HepG2 (cell line): ENCODE data around the gene SGMS1. TPM values are rescaled to one million over a fixed set of nuclear protein-coding genes. Genes with fewer than 3 reads are reported as not detected.

Source experiments
- ATM ChIP-seq: fragments of 450-650 bp; IDR thresholded peaks from 2 replicates; pipeline ENCODE4 v1.7.1; 2017; ENCODE audit warnings: mild to moderate bottlenecking, borderline replicate concordance
- CREB1 ChIP-seq, 2 experiments: fragments of 450-650 bp in 1 of 2; IDR thresholded peaks; 2 replicates each; pipeline ENCODE4 v1.6.1; 2016 to 2017; ENCODE audit warnings: control low read depth in 1 of 2, mild to moderate bottlenecking in 1 of 2, missing compliant biosample characterization in 1 of 2, missing genetic modification characterization in 1 of 2
- HOXA5 ChIP-seq: sonication (generic); formaldehyde crosslinking; IDR thresholded peaks from 2 replicates; pipeline ENCODE4 v1.4.0; 2020; ENCODE audit warnings: missing genetic modification reagents
- IRX3 ChIP-seq: sonication (generic); formaldehyde crosslinking; IDR thresholded peaks from 2 replicates; pipeline ENCODE4 v1.8.1; 2023; ENCODE audit warnings: mild to moderate bottlenecking, low read depth, missing genetic modification reagents, borderline replicate concordance
- KLF13 ChIP-seq: sonication (generic); formaldehyde crosslinking; IDR thresholded peaks from 2 replicates; pipeline ENCODE4 v1.4.0; 2020; ENCODE audit warnings: mild to moderate bottlenecking, missing genetic modification reagents
- SMC3 ChIP-seq: IDR thresholded peaks from 2 replicates; pipeline ENCODE4 v1.6.1; 2011; ENCODE audit warnings: low read length, improper control_type of control experiment
- STAG1 ChIP-seq: sonication (generic); formaldehyde crosslinking; IDR thresholded peaks from 2 replicates; pipeline ENCODE4 v1.4.0; 2020; ENCODE audit warnings: missing genetic modification reagents
- TARDBP ChIP-seq: sonication (generic); formaldehyde crosslinking; IDR thresholded peaks from 2 replicates; pipeline ENCODE4 v1.8.0; 2022; ENCODE audit warnings: mild to moderate bottlenecking, missing genetic modification reagents
- U2AF1 ChIP-seq: fragments of 200-400 bp; formaldehyde crosslinking; optimal IDR thresholded peaks from 2 replicates; pipeline ENCODE3; 2017; ENCODE audit warnings: mild to moderate bottlenecking, low read depth, low read length
- YEATS2 ChIP-seq: sonication (generic); formaldehyde crosslinking; IDR thresholded peaks from 2 replicates; pipeline ENCODE4 v1.4.0; 2020; ENCODE audit warnings: missing genetic modification reagents, borderline replicate concordance
- ZFP90 ChIP-seq: sonication (generic); formaldehyde crosslinking; IDR thresholded peaks from 2 replicates; pipeline ENCODE4 v1.8.0; 2022; ENCODE audit warnings: missing genetic modification reagents, mild to moderate bottlenecking, inconsistent platforms, borderline replicate concordance
- ZNF10 ChIP-seq: sonication (generic); formaldehyde crosslinking; IDR thresholded peaks from 2 replicates; pipeline ENCODE4 v1.4.0; 2020; ENCODE audit warnings: mild to moderate bottlenecking, low read depth, missing genetic modification reagents, borderline replicate concordance
- ZNF235 ChIP-seq: sonication (generic); formaldehyde crosslinking; IDR thresholded peaks from 2 replicates; pipeline ENCODE4 v1.8.1; 2023; ENCODE audit warnings: mild to moderate bottlenecking, missing genetic modification reagents, borderline replicate concordance
- ZNF3 ChIP-seq: IDR thresholded peaks from 2 replicates; pipeline ENCODE4 v1.7.0; 2017; ENCODE audit warnings: inconsistent platforms
- ZNF331 ChIP-seq: sonication (generic); formaldehyde crosslinking; IDR thresholded peaks from 2 replicates; pipeline ENCODE4 v1.4.0; 2020; ENCODE audit warnings: missing genetic modification reagents
- ZNF34 ChIP-seq: sonication (generic); formaldehyde crosslinking; IDR thresholded peaks from 2 replicates; pipeline ENCODE4 v1.4.0; 2020; ENCODE audit warnings: mild to moderate bottlenecking, missing genetic modification reagents, borderline replicate concordance
- ZNF441 ChIP-seq: sonication (generic); formaldehyde crosslinking; IDR thresholded peaks from 2 replicates; pipeline ENCODE4 v1.7.0; 2021; ENCODE audit warnings: missing genetic modification reagents, borderline replicate concordance
- ZSCAN21 ChIP-seq: sonication (generic); formaldehyde crosslinking; IDR thresholded peaks from 2 replicates; pipeline ENCODE4 v1.8.0; 2022; ENCODE audit warnings: mild to moderate bottlenecking, missing genetic modification reagents, moderate library complexity, borderline replicate concordance
- polyA plus RNA-seq, 8 experiments: library from polyadenylated mRNA; depleted of rRNA in 3 of 8; stranded (reverse) in 7 of 8; unstranded in 1 of 8; fragments of >200 nt; fragmentation: Illumina TruSeq in 4 of 8; extraction: Trizol in 4 of 8; gene quantifications; 2 replicates each; pipeline versions ENCODE4 v1.2.1 to v1.2.3, GENCODE V29; 2011 to 2016; ENCODE audit warnings: low read depth in 4 of 8, missing spikeins in 1 of 8, mixed read lengths in 1 of 8; ENCODE audit not compliant: insufficient read depth in 1 of 8
- total RNA-seq, 5 experiments: library from RNA; depleted of rRNA; stranded (reverse); fragments of >200 nt; fragmentation: Illumina TruSeq; extraction: Trizol; gene quantifications; 2 replicates each; pipeline ENCODE4 v1.2.3, GENCODE V29; 2016; ENCODE audit warnings: low read depth in 1 of 5
- TF ChIP-seq, protein P1 (sequence below): sonication (generic); formaldehyde crosslinking; IDR thresholded peaks from one replicate; pipeline ENCODE4 v1.5.1; 2020; ENCODE audit warnings: mild to moderate bottlenecking, missing genetic modification reagents; ENCODE audit errors: not compliant biosample characterization
- TF ChIP-seq, protein P2 (sequence below): sonication (generic); formaldehyde crosslinking; IDR thresholded peaks from 2 replicates; pipeline ENCODE4 v1.5.1; 2020; ENCODE audit warnings: missing genetic modification reagents, mild to moderate bottlenecking, borderline replicate concordance
- TF ChIP-seq, protein P3 (sequence below): IDR thresholded peaks from 2 replicates; pipeline ENCODE4 v1.6.1; 2016; ENCODE audit warnings: missing genetic modification reagents, missing compliant biosample characterization

SGMS1 gene
- total and polyA plus RNA-seq, 2 of the 13 experiments (the other 11 are each of a cell fraction or from before 2014, with no cell fraction given) = 6.5 to 15.1 TPM

DNA sequence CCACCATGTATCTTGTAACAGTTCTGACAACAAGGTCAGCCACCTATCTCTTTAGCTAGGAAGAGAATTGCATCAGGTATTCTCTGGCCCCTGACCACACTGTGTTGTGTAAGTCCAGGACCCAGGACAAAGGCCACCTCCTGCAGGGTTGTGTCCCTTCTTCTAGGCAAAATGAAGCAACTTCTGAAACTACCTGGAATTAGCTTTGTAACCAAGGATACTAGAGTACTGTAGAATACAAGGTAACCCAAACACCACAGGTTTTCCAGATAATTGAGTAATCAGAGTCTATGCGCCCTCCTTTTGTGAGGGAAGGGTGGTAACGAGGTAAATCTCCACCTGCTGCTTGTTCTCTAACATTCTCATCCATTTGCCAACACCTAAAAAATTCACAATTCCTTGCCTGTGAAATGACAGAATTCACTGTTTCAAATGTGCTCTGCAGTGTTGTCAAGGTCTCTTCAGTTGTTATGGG, 51.7 kb downstream of the SGMS1 start (continued):
- TF ChIP-seq, protein P1, sequence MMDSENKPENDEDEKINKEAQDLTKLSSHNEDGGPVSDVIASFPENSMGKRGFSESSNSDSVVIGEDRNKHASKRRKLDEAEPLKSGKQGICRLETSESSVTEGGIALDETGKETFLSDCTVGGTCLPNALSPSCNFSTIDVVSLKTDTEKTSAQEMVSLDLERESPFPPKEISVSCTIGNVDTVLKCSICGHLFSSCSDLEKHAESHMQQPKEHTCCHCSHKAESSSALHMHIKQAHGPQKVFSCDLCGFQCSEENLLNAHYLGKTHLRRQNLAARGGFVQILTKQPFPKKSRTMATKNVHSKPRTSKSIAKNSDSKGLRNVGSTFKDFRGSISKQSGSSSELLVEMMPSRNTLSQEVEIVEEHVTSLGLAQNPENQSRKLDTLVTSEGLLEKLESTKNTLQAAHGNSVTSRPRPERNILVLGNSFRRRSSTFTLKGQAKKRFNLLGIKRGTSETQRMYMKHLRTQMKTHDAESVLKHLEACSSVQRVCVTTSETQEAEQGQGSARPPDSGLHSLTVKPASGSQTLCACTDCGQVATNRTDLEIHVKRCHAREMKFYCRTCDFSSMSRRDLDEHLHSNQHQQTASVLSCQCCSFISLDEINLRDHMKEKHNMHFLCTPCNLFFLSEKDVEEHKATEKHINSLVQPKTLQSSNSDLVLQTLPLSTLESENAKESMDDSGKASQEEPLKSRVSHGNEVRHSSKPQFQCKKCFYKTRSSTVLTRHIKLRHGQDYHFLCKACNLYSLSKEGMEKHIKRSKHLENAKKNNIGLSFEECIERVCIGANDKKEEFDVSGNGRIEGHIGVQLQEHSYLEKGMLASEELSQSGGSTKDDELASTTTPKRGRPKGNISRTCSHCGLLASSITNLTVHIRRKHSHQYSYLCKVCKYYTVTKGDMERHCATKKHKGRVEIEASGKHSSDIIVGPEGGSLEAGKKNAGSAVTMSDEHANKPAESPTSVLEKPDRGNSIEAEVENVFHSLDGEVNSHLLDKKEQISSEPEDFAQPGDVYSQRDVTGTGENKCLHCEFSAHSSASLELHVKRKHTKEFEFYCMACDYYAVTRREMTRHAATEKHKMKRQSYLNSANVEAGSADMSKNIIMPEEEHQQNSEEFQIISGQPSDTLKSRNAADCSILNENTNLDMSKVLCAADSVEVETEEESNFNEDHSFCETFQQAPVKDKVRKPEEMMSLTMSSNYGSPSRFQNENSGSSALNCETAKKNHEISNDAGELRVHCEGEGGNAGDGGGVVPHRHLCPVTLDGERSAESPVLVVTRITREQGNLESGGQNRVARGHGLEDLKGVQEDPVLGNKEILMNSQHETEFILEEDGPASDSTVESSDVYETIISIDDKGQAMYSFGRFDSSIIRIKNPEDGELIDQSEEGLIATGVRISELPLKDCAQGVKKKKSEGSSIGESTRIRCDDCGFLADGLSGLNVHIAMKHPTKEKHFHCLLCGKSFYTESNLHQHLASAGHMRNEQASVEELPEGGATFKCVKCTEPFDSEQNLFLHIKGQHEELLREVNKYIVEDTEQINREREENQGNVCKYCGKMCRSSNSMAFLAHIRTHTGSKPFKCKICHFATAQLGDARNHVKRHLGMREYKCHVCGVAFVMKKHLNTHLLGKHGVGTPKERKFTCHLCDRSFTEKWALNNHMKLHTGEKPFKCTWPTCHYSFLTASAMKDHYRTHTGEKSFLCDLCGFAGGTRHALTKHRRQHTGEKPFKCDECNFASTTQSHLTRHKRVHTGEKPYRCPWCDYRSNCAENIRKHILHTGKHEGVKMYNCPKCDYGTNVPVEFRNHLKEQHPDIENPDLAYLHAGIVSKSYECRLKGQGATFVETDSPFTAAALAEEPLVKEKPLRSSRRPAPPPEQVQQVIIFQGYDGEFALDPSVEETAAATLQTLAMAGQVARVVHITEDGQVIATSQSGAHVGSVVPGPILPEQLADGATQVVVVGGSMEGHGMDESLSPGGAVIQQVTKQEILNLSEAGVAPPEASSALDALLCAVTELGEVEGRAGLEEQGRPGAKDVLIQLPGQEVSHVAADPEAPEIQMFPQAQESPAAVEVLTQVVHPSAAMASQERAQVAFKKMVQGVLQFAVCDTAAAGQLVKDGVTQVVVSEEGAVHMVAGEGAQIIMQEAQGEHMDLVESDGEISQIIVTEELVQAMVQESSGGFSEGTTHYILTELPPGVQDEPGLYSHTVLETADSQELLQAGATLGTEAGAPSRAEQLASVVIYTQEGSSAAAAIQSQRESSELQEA = no peak
- peak; percentile 93 for TF ChIP-seq ZNF331
- no peak for TF ChIP-seq ZFP90 (CRISPR knock-in tag)
- TF ChIP-seq U2AF1 = no peak
- no peak for TF ChIP-seq KLF13
- peak; percentile 90; the same call in 1 of the 2 replicates for TF ChIP-seq TARDBP (CRISPR knock-in tag)
- TF ChIP-seq ZNF235 (CRISPR knock-in tag) = no peak
- TF ChIP-seq ZSCAN21 (CRISPR knock-in tag) = 0 out of 2 replicates have a peak, but pooled peaks have one; percentile 37
- TF ChIP-seq STAG1 = no peak
- TF ChIP-seq SMC3 = peak; percentile 71; the same call in 1 of the 2 replicates
- no peak for TF ChIP-seq ZNF10 (CRISPR knock-in tag)
- TF ChIP-seq, protein P2, sequence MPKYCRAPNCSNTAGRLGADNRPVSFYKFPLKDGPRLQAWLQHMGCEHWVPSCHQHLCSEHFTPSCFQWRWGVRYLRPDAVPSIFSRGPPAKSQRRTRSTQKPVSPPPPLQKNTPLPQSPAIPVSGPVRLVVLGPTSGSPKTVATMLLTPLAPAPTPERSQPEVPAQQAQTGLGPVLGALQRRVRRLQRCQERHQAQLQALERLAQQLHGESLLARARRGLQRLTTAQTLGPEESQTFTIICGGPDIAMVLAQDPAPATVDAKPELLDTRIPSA = no peak
- no peak for TF ChIP-seq IRX3
- no peak for TF ChIP-seq YEATS2 (CRISPR knock-in tag)
- TF ChIP-seq CREB1 (IDR thresholded peaks at IDR 0.05) = no peak
- peak; percentile 50; the same call in 1 of the 2 replicates for TF ChIP-seq CREB1 (CRISPR knock-in tag; IDR thresholded peaks at IDR 0.05)
- TF ChIP-seq, protein P3, sequence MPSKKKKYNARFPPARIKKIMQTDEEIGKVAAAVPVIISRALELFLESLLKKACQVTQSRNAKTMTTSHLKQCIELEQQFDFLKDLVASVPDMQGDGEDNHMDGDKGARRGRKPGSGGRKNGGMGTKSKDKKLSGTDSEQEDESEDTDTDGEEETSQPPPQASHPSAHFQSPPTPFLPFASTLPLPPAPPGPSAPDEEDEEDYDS (CRISPR knock-in tag) = peak; percentile 22; the same call in 1 of the 2 replicates
- no peak for TF ChIP-seq ZNF3 (CRISPR knock-in tag)
- TF ChIP-seq ZNF441 (CRISPR knock-in tag) = no peak
- TF ChIP-seq ZNF34 (CRISPR knock-in tag) = peak; percentile 54; the same call in 1 of the 2 replicates
- TF ChIP-seq HOXA5 (CRISPR knock-in tag) = no peak
- peak; percentile 80; the same call in 1 of the 2 replicates for TF ChIP-seq ATM
